ENCODE data around the gene MTCH2.
"Not testable (repeated sequence)": the region's sequence is repeated elsewhere in the genome, so short reads cannot be mapped to it uniquely, and the experiment has no call there.

DNA sequence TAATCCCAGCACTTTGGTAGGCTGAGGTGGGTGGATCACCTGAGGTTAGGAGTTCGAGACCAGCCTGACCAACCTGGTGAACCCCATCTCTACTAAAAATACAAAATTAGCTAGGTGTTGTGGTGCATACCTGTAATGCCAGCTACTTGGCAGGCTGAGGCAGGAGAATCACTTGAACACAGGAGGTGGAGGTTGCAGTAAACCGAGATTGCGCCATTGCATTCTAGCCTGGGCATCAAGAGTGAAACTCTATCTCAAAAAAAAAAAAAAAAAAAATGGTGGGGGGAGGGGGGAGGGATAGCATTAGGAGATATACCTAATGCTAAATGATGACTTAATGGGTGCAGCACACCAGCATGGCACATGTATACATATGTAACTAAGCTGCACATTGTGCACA lies 44.3 kb upstream of the MTCH2 start:
- TF ChIP-seq, protein P1, sequence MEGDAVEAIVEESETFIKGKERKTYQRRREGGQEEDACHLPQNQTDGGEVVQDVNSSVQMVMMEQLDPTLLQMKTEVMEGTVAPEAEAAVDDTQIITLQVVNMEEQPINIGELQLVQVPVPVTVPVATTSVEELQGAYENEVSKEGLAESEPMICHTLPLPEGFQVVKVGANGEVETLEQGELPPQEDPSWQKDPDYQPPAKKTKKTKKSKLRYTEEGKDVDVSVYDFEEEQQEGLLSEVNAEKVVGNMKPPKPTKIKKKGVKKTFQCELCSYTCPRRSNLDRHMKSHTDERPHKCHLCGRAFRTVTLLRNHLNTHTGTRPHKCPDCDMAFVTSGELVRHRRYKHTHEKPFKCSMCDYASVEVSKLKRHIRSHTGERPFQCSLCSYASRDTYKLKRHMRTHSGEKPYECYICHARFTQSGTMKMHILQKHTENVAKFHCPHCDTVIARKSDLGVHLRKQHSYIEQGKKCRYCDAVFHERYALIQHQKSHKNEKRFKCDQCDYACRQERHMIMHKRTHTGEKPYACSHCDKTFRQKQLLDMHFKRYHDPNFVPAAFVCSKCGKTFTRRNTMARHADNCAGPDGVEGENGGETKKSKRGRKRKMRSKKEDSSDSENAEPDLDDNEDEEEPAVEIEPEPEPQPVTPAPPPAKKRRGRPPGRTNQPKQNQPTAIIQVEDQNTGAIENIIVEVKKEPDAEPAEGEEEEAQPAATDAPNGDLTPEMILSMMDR (IDR thresholded peaks at IDR 0.05) = not testable (repeated sequence)
- not testable (repeated sequence) for TF ChIP-seq EZH2, EZH2phosphoT487 (IDR thresholded peaks at IDR 0.05)

Measured in neural progenitor cell (in vitro differentiated cells).